Measurements from ENCODE around the gene MAP3K13. TPM values are rescaled to one million over a fixed set of nuclear protein-coding genes. Genes with fewer than 3 reads are reported as not detected.

MAP3K13 gene
- total RNA-seq, 1 experiment from 2014 or later = 9.1 TPM

GRCh38 chr3:185400866-185401265 lies 37.9 kb downstream of the MAP3K13 start (continued):
- TF ChIP-seq HMGXB4 (CRISPR knock-in tag; IDR thresholded peaks at IDR 0.05) (no peak), HMGA2 (CRISPR knock-in tag; IDR thresholded peaks at IDR 0.05) (no peak), FOXP1 (CRISPR knock-in tag; IDR thresholded peaks at IDR 0.05; ENCODE audit: borderline replicate concordance) (no peak), TEAD1 (CRISPR knock-in tag; IDR thresholded peaks at IDR 0.05) (no peak), SMAD4 (CRISPR knock-in tag; IDR thresholded peaks at IDR 0.05) (no peak), FOXJ3 (CRISPR knock-in tag; IDR thresholded peaks at IDR 0.05; ENCODE audit: borderline replicate concordance) (no peak), NR1H2 (CRISPR knock-in tag; IDR thresholded peaks at IDR 0.05) (no peak), AR (CRISPR knock-in tag; IDR thresholded peaks at IDR 0.05) (no peak), ETV6 (CRISPR knock-in tag; IDR thresholded peaks at IDR 0.05) (no peak), ZMAT4 (CRISPR knock-in tag; IDR thresholded peaks at IDR 0.05) (no peak)

GRCh38 chr3:185401319-185401955 lies 38.5 kb downstream of the MAP3K13 start:
- Mint-ChIP-seq H3K4me1 (no peaks in the 10 kb centered on the region), H3K36me3 (no peaks in the 10 kb centered on the region), H3K27me3 (ENCODE audit: low read depth) (no peaks in the 10 kb centered on the region), H3K9me3 (no peaks in the 10 kb centered on the region), H3K27ac (no peak overlapping the region), H3K4me3 (no peak overlapping the region)
- DNase-seq (ENCODE audit: low spot score) (no peak), ATAC-seq (no peak)
- ChIA-PET CTCF (interaction anchor here (0.7 to 0.8 kb wide), 2 partner anchors 60 to 174 kb away, joined by 3 to 4 read pairs; no protein-coding TSS in a partner anchor), POLR2A (no interaction called here)
- TF ChIP-seq ZNF219 (CRISPR knock-in tag; IDR thresholded peaks at IDR 0.05; ENCODE audit: borderline replicate concordance) (no peak), ZBTB21 (CRISPR knock-in tag; IDR thresholded peaks at IDR 0.05; ENCODE audit: borderline replicate concordance) (no peak), ATF3 (CRISPR knock-in tag; conservative IDR thresholded peaks at IDR 0.05) (no peak), JAZF1 (CRISPR knock-in tag; IDR thresholded peaks at IDR 0.05) (no peak), OVOL2 (CRISPR knock-in tag; IDR thresholded peaks at IDR 0.05; ENCODE audit: borderline replicate concordance) (no peak), NR3C1 (CRISPR knock-in tag; conservative IDR thresholded peaks at IDR 0.05; ENCODE audit: low read depth) (no peak), MLX (CRISPR knock-in tag; IDR thresholded peaks at IDR 0.05) (no peak), ZNF232 (CRISPR knock-in tag; IDR thresholded peaks at IDR 0.05) (no peak), MXD4 (CRISPR knock-in tag; IDR thresholded peaks at IDR 0.05; ENCODE audit: borderline replicate concordance) (no peak), ZNF532 (CRISPR knock-in tag; IDR thresholded peaks at IDR 0.05; ENCODE audit: borderline replicate concordance) (no peak), ERG (CRISPR knock-in tag; IDR thresholded peaks at IDR 0.05) (no peak), ZNF281 (CRISPR knock-in tag; IDR thresholded peaks at IDR 0.05) (no peak)

Measured in WTC11 (cell line).